ENCODE data around the gene CFL1.

The CFL1 gene

DNA sequence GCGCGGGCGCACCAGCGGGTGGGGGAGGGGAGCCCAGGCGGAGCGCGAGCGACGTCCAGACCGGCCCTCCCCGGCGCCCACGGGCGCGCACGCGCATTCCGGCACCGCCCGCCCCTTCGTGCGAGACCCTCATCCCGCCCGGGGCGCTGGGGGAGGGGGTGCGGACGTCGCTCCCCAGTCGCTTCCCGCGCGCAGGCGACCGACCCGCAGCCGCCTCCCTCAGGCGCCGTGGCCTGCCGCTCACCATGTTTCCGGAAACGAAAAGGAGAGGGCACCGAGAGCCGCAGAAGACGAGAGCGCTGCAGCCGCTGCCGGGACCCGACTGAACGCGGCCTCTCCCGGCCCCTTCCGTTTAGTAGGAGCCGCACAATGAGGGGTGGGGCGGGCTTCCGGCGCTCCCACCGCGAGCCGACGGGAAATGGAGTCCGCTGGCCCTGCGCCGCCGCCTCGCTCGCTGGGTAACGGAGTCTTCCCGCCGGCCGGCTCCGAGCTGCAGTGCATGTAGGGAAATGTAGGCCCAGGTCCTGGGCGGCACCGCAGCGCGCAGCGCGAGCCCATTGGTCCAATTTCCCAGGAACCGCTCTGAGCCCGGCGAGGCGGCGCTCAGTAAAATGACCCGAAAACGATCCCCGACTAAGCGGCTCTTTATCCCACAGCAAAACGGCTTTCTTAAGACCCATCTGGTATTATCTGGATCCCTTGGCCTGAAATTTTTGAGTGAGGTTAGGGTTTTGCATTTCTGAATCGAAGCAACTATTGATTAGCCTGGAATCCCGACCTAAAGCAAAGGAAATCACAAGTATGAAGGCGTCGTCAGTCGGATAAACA lies at the start of gene CFL1:
TSS of gene CFL1 (minus strand) at position 328 of the 828 bp plus-strand sequence. CDS start at position 247, 81 bp downstream.
- peak; percentile 98 for DNase-seq (ENCODE audit: low spot score)

DNA sequence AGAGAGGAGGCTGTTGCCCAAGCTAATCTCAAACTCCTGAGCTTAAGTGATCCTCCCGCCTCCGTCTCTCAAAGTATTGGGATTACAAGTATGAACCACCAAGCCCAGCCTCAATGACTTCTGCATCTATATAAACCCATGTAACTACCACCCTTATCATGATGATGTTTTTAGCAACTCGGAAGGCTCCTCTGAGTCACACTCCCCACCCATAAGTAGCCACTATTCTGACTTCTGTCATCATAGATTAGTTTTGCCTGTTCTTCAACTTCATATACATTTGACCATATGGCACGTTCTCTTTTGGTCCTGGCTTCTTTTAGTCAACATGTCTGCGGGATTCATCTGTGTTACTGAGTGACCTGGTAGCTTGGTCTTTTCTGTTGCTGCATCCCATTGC lies 48.6 kb upstream of the CFL1 start:
- DNase-seq (ENCODE audit: low spot score) = no peak

DNA sequence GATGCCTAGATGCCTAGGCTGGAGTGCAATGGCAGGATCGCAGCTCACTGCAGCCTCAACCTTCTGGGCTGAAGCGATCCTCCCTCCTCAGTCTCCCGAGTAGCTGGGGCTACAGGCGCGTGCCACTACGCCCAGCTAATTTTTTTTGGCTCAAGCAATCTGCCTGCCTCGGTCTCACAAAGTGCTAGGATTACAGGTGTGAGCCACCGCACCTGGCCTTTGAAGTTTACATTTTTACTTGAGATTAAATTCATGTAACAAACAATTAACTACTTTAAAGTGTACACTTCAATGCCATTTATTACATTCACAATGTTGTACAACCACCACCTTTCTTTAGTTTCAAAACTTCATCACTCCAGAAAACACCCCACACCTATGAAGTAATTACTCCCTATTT lies 45.7 kb upstream of the CFL1 start:
- DNase-seq (ENCODE audit: low spot score) = peak; percentile 71

- DNase-seq (ENCODE audit: low spot score) = peak; percentile 99
Observed at GRCh38 chr11:65903068-65903481, 45.1 kb upstream of the CFL1 start.

- DNase-seq (ENCODE audit: low spot score) = no peak
Observed at GRCh38 chr11:65900899-65901180, 42.9 kb upstream of the CFL1 start.

- peak; percentile 99 for DNase-seq (ENCODE audit: low spot score)
Observed at GRCh38 chr11:65900125-65900898, 42.3 kb upstream of the CFL1 start, which contains the start of gene FOSL1. FOSL1 (minus strand) TSS chr11:65900388; CDS start chr11:65900339, 49 bp downstream.

- DNase-seq (ENCODE audit: low spot score) = peak; percentile 83
Observed at GRCh38 chr11:65899356-65900124, 41.6 kb upstream of the CFL1 start.

- no peak for DNase-seq (ENCODE audit: low spot score)
Observed at GRCh38 chr11:65898656-65899355, 40.8 kb upstream of the CFL1 start.

GRCh38 chr11:65897020-65897471 lies 39.1 kb upstream of the CFL1 start:
- DNase-seq (ENCODE audit: low spot score) = no peak

- DNase-seq (ENCODE audit: low spot score) = no peak
Observed at GRCh38 chr11:65896034-65896999, 38.3 kb upstream of the CFL1 start.

GRCh38 chr11:65895482-65895981 lies 37.6 kb upstream of the CFL1 start:
- no peak for DNase-seq (ENCODE audit: low spot score)

- DNase-seq (ENCODE audit: low spot score) = no peak
Observed at GRCh38 chr11:65894034-65894591, 36.1 kb upstream of the CFL1 start.

DNA sequence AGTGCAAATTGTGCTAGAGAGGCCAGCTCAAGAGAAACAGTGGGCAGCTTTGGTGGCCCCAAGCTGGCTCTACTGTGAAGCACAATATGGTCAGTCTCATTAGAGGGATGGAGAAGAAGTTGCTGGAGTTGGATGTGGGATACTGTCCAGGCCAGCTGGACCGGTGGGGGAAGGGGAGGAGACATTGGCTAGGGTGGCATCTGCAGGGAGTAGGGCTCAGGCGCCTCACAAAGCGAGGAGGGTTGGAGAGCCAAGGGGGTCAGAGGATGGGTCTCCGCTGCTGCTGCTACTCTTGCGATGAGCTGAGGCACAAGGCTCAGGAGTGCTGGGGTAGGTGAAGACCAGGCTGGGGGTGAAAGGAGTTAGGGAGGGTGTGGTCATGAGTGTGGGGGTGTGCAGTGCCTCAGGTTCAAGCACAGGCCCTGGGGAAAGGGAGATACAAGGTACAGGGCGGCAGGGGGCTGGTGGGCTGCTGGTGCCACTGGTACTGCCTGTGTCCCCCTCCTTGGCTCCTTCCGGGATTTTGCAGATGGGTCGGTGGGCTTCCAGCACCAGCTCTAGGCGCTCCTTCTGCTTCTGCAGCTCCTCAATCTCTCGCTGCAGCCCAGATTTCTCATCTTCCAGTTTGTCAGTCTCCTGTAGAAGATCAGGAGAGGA lies 34.8 kb upstream of the CFL1 start:
- DNase-seq (ENCODE audit: low spot score) = no peak

GRCh38 chr11:65892137-65892540 lies 34.2 kb upstream of the CFL1 start:
- peak; percentile 65 for DNase-seq (ENCODE audit: low spot score)

DNA sequence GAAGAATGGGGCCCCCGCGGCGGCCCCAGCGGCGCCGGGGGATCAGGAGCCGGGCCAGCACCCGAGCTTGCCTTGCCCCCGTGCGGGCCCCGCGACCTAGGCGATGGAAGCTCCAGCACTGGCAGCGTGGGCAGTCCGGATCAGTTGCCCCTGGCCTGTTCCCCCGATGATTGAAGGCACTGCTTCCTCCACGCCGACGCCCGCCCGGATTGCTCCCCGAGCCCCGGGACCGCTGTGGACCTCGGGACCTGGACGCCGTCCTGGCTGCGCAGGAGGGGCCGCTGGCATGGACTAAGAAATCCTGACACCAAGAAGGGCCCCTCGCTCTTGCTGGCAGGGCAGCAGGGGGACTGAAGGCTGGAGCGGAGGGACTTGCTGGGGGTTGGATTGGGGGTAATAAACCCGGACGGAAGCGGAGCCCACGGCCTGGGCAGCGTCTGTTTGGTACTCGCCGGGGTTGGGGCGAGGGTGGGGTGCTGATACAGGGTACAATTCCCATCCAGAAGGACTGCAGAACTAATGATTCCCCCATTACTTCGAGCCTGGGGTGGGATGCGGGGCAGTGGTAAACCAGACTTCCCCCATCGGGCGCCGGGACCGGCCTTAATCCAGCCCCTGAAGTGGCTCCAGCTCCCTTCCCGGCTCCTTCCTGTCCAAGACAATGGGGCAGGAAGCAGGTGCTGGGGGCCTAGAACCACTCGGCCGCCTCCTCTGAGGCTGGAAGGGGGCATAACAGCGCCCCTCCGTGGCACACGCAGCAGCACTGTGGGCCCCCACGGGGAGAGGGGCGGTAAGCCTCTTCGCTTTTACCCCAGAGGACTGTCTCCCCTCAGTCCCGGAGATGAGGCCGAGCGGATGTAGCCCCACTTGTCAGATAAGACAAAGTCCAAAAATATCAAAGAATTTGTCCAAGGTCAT lies 33.5 kb upstream of the CFL1 start:
- DNase-seq (ENCODE audit: low spot score) = peak; percentile 74

- DNase-seq (ENCODE audit: low spot score) = peak; percentile 92
Observed at GRCh38 chr11:65890324-65891218, 32.6 kb upstream of the CFL1 start, which contains the start of gene CCDC85B. CCDC85B (plus strand) TSS chr11:65890673; CDS start chr11:65890784, 111 bp downstream.

DNA sequence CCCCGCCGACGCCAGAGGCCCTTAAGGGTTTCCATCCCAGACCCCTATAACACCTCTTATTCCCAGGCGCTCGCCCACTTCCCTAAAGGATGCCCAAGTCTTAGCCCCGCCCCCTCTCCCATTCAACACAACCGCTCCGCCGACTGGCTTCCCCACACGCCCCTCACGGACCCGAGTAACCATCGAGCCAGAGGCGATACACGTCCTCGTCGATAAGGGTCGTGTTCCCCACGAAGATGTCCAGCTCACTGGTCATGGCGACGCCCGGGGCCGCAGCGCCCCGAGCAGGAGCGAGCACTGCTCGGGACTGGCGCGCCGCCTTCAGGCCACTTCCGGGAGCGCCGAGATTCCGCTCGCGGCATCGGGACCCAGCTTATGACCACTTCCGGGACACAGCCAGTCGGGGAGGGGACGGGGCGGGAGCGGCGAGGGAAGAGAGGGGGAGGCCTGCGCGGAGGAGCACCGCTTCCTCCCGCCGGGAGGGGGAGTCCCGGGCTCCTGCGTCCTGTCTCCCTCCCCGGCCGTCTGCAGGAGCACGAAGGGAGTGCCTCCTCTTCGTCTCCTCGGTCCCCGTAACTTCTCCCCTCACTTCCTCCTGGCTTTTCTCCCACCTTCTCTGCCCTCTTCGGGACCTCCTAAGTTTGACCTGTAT lies 30.3 kb upstream of the CFL1 start, which contains the start of gene FIBP:
TSS of gene FIBP (minus strand) at position 309 of the 652 bp plus-strand sequence. CDS start at position 256, 53 bp downstream.
- DNase-seq (ENCODE audit: low spot score) = peak; percentile 97

Data from SW480 (cell line).